ENCODE results near the gene COL5A1. TPM values are rescaled to one million over a fixed set of nuclear protein-coding genes. Genes with fewer than 3 reads are reported as not detected.

The COL5A1 gene
- total RNA-seq, 5 donors from 2014 or later (not counting 1 experiment from before 2014, with no cell fraction given): 0.18 to 2.3 (median 1.7) TPM

DNA sequence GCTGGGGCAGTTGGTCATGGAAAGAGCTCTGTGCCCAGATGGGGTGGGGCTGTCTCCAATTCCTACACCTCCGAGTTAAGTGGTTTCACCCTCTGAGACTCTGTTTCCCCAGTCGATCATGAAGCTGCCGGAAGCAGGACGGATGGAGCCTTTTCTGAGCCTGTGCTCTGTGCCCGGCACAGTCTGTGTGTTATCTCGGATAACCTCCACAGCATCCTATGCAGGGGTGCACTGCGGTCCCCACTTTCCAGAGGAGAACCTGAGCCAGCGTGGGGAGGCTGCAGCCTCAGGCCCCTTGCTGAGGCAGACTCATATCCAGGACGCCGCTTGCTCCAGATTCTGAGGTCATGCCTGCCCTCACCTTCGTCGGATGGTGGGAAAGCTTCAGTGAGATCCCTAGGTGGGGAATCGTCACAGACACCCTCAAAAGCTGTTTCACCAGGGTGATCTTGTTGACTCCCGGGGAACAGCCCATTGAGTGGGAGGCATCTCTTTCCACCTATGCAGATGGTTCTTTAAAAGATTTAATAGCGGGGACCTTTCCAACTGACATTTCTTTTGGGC, 6.9 kb upstream of the COL5A1 start:
- no peak for ATAC-seq (replicated peaks in 1 of 4)
- DNase-seq: no peak
- Histone ChIP-seq H3K9me3 (no peaks in the 10 kb centered on the region), H3K4me3 (ENCODE audit: control insufficient read depth in 1 of 2, extremely low read depth in 1 of 2, low read length in 1 of 2) (no peak overlapping the region), H3K36me3 (ENCODE audit: control insufficient read depth in 2 of 2, extremely low read depth in 1 of 2, insufficient read depth in 1 of 2, low read length in 1 of 2) (no peaks in the 10 kb centered on the region), H3K27me3 (replicated peaks in 1 of 2; ENCODE audit: control insufficient read depth in 2 of 2, extremely low read depth in 1 of 2, insufficient read depth in 2 of 2, low read length in 1 of 2) (peaks cover 0 to 16% of the 10 kb centered on the region in 2 experiments), H3K4me1 (ENCODE audit: control insufficient read depth in 1 of 2, extremely low read depth in 1 of 2, insufficient read depth in 2 of 2, low read length in 2 of 2) (no peaks in the 10 kb centered on the region), H3K27ac (ENCODE audit: low read length) (no peak overlapping the region)
- Mint-ChIP-seq H3K27me3 (peaks cover 0 to 8% of the 10 kb centered on the region in 2 donors), H3K9me3 (no peaks in the 10 kb centered on the region), H3K27ac (no peak overlapping the region), H3K4me1 (no peaks in the 10 kb centered on the region), H3K36me3 (no peaks in the 10 kb centered on the region), H3K4me3 (no peak overlapping the region)
- WGBS (ENCODE audit: insufficient coverage): 85% methylated on average over 9 of the region's 15 CpGs
- ChIA-PET CTCF (no interaction called here), POLR2A (no interaction called here)

DNA sequence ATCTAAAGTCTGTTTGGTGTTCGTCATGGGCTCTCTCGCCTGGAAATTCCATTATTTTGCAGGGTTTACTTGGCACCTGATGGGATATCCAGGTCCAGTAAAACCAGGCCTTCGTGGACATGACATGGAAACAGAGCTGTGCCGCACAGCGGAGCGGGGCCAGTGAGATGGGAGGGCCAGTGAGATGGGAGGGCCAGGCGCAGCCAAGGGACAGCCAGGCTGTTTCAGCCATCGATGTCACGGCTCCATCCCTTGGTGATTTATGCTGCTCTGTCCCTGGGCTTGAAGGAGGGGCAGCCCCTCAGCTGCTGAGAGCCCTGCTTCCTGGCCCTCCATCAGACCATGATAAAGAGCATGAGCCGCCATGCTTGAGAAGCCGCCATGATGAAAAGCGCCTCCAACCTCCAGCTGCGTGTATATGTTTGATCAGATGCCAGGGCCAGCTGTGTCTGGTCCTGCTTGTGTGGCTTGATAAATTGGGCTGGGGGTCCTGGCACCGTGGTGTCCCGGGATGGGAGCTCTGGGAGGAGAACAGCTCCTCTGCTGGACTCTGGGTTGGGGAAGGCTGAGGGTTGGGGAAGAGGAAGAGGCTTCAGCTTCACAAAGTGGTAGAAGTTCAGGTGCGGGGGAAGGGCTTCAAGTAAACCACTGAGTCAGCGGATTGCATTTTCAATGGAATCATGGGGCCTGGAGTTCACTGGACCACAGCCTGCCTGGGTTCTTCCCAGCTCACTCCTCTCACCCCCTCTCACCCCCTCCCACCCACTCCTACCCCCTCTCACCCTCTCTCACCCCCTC, 6.1 kb upstream of the COL5A1 start:
- Histone ChIP-seq H3K27ac (ENCODE audit: low read length) (no peak overlapping the region), H3K4me3 (ENCODE audit: control insufficient read depth in 1 of 2, extremely low read depth in 1 of 2, low read length in 1 of 2) (no peak overlapping the region), H3K4me1 (ENCODE audit: control insufficient read depth in 1 of 2, extremely low read depth in 1 of 2, insufficient read depth in 2 of 2, low read length in 2 of 2) (no peaks in the 10 kb centered on the region), H3K36me3 (ENCODE audit: control insufficient read depth in 2 of 2, extremely low read depth in 1 of 2, insufficient read depth in 1 of 2, low read length in 1 of 2) (no peaks in the 10 kb centered on the region), H3K27me3 (replicated peaks in 1 of 2; ENCODE audit: control insufficient read depth in 2 of 2, extremely low read depth in 1 of 2, insufficient read depth in 2 of 2, low read length in 1 of 2) (peaks cover 0 to 22% of the 10 kb centered on the region in 2 experiments), H3K9me3 (no peaks in the 10 kb centered on the region)
- Mint-ChIP-seq H3K36me3 (no peaks in the 10 kb centered on the region), H3K4me1 (no peaks in the 10 kb centered on the region), H3K4me3 (no peak overlapping the region), H3K27me3 (peaks cover 8 to 16% of the 10 kb centered on the region in 2 donors), H3K27ac (no peak overlapping the region), H3K9me3 (no peaks in the 10 kb centered on the region)
- ChIA-PET POLR2A (no interaction called here), CTCF (no interaction called here)
- 74% methylated on average over 9 of the region's 17 CpGs for WGBS (ENCODE audit: insufficient coverage)
- ATAC-seq (replicated peaks in 1 of 4) (no peak), DNase-seq (no peak)

DNA sequence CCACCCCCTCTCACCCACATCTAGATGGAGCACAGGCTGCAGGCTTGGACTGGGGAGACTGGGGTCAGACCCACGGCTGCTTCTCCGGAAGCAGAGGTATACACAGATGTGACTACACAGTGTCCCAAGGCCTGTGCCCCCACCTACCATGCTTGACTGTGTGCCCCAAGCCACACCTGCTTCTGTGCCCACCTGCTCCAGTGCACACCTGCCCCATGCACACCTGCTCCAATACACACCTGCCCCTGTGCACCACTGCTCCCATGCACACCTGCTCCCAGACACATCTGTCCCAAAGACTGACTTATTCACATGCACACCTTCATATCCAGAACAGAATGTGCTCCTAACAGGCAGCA, 5.5 kb upstream of the COL5A1 start:
- Mint-ChIP-seq H3K36me3 (no peaks in the 10 kb centered on the region), H3K9me3 (no peaks in the 10 kb centered on the region), H3K4me1 (peaks cover 0 to 1% (median 0%) of the 10 kb centered on the region in 3 donors), H3K4me3 (no peak overlapping the region), H3K27me3 (peaks cover 8 to 16% of the 10 kb centered on the region in 2 donors), H3K27ac (no peak overlapping the region)
- H3K27ac ChIP-seq (ENCODE audit: low read length): no peak overlapping the region
- no peaks in the 10 kb centered on the region for H3K36me3 ChIP-seq (ENCODE audit: control insufficient read depth in 2 of 2, extremely low read depth in 1 of 2, insufficient read depth in 1 of 2, low read length in 1 of 2)
- no peaks in the 10 kb centered on the region for H3K4me1 ChIP-seq (ENCODE audit: control insufficient read depth in 1 of 2, extremely low read depth in 1 of 2, insufficient read depth in 2 of 2, low read length in 2 of 2)
- 85% methylated on average over 2 of the region's 2 CpGs for WGBS (ENCODE audit: insufficient coverage)
- peaks cover 0 to 28% of the 10 kb centered on the region in 2 experiments for H3K27me3 ChIP-seq (replicated peaks in 1 of 2; ENCODE audit: control insufficient read depth in 2 of 2, extremely low read depth in 1 of 2, insufficient read depth in 2 of 2, low read length in 1 of 2)
- ChIA-PET POLR2A (no interaction called here), CTCF (no interaction called here)
- no peak for ATAC-seq (replicated peaks in 1 of 4)
- H3K9me3 ChIP-seq: no peaks in the 10 kb centered on the region
- no peak overlapping the region for H3K4me3 ChIP-seq (ENCODE audit: control insufficient read depth in 1 of 2, extremely low read depth in 1 of 2, low read length in 1 of 2)
- DNase-seq: no peak

DNA sequence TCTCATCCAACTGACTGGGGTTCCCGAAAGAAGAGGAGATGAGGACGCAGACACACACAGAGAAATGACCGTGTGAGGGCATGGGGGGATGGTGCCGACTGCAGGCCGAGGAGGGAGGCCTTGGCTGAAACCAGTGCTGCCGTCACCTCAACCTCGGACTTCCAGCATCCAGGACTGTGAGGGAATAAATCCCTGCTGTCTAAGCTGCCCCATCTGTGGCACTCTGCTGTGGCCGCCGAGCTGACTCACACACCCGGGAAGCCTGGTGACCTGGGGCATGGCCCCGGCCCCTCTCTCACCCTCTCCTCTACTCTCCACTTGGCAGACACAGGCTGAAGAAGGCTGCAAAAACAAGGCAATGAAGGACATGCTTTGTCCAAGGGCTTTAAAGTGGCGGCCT, 4.4 kb upstream of the COL5A1 start:
- Mint-ChIP-seq H3K27me3 (peaks cover 8 to 16% of the 10 kb centered on the region in 2 donors), H3K4me1 (peaks cover 0 to 2% (median 0%) of the 10 kb centered on the region in 3 donors), H3K36me3 (no peaks in the 10 kb centered on the region), H3K9me3 (no peaks in the 10 kb centered on the region), H3K27ac (no peak overlapping the region), H3K4me3 (no peak overlapping the region)
- ATAC-seq (replicated peaks in 1 of 4) (no peak), DNase-seq (no peak)
- 80% methylated on average over 12 of the region's 12 CpGs for WGBS (ENCODE audit: insufficient coverage)
- Histone ChIP-seq H3K4me1 (ENCODE audit: control insufficient read depth in 1 of 2, extremely low read depth in 1 of 2, insufficient read depth in 2 of 2, low read length in 2 of 2) (no peaks in the 10 kb centered on the region), H3K27me3 (replicated peaks in 1 of 2; ENCODE audit: control insufficient read depth in 2 of 2, extremely low read depth in 1 of 2, insufficient read depth in 2 of 2, low read length in 1 of 2) (peaks cover 0 to 29% of the 10 kb centered on the region in 2 experiments), H3K36me3 (ENCODE audit: control insufficient read depth in 2 of 2, extremely low read depth in 1 of 2, insufficient read depth in 1 of 2, low read length in 1 of 2) (no peaks in the 10 kb centered on the region), H3K27ac (ENCODE audit: low read length) (no peak overlapping the region), H3K4me3 (ENCODE audit: control insufficient read depth in 1 of 2, extremely low read depth in 1 of 2, low read length in 1 of 2) (no peak overlapping the region), H3K9me3 (no peaks in the 10 kb centered on the region)
- POLR2A ChIA-PET: no interaction called here
- CTCF ChIA-PET: no interaction called here

DNA sequence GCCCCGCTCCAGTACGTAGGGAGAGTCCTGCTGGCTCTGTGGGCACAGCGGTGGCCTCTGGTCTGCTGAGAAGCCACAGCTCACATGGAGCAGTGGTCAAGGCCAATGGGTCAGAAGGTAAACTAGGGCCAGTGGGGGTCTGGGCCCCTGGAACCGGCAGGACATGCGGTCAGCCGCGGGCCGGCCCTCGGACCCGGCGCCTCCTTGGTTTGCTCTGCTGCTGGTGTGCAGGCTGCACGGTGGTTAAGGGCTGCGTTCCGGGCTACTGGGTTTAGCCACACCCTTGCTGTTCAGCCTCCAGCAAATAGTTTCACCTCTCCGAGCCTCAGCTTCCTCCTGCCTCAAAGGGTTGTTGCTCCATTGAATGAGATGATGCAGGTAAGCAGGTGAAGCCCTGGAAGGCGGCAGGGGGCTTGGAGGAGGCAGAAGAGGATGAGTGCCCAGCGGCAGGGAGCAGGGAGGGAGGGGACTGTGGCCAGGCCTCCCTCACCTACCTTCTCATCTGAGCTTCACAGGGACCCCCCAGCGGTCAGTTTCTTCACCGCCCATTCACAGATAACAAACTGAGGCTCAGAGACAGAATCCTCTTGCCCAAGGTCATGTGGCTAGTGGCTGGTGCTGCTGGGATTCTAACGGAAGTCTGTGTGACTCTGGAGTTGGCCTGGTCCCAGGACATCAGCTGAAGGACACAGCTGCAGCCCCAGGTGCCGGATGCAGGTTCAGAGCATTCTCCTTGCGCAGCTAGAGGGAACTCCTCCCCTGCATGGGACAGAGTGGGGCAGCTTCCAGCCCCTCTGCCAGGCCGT, 3.7 kb upstream of the COL5A1 start:
- POLR2A ChIA-PET: no interaction called here
- no peak overlapping the region for H3K27ac ChIP-seq (ENCODE audit: low read length)
- 82% methylated on average over 16 of the region's 23 CpGs for WGBS (ENCODE audit: insufficient coverage)

DNA sequence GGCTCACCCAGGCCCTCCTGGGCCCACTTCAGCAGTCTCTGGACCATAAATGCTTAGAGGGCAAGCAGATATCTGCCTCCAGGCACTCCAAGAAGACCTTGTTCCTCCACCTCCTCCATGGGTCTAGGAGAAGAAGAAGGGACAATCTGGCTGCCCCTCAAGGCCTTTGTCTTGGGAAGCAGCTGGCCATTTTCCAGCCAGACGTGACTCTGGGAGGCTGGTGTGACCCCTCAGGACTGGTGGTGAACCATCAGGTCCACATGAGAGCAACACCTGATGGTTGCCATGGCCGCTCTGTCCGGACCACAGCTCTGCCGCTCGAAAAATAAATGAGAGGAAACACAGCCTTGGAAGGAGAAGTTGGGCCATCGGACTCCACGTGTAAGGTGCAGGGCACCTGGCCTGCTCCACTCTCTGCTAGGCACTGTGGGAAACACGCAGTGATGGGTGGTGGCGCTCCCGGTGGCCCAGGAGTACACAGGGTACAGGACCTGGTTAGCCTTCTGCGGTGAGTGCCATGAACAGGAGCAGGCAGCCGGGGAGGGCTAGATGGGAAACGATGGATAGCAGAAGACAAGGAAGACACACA, 3.0 kb upstream of the COL5A1 start:
- ATAC-seq (replicated peaks in 1 of 4) (no peak), DNase-seq (no peak)
- Histone ChIP-seq H3K9me3 (no peaks in the 10 kb centered on the region), H3K4me1 (ENCODE audit: control insufficient read depth in 1 of 2, extremely low read depth in 1 of 2, insufficient read depth in 2 of 2, low read length in 2 of 2) (peaks cover 0 to 4% of the 10 kb centered on the region in 2 experiments), H3K4me3 (ENCODE audit: control insufficient read depth in 1 of 2, extremely low read depth in 1 of 2, low read length in 1 of 2) (no peak overlapping the region), H3K27me3 (replicated peaks in 1 of 2; ENCODE audit: control insufficient read depth in 2 of 2, extremely low read depth in 1 of 2, insufficient read depth in 2 of 2, low read length in 1 of 2) (peaks cover 0 to 40% of the 10 kb centered on the region in 2 experiments), H3K36me3 (ENCODE audit: control insufficient read depth in 2 of 2, extremely low read depth in 1 of 2, insufficient read depth in 1 of 2, low read length in 1 of 2) (no peaks in the 10 kb centered on the region), H3K27ac (ENCODE audit: low read length) (no peak overlapping the region)
- CTCF ChIA-PET: no interaction called here
- no peaks in the 10 kb centered on the region for H3K9me3 Mint-ChIP-seq
- H3K4me3 Mint-ChIP-seq: no peak overlapping the region
- 82% methylated on average over 13 of the region's 13 CpGs for WGBS (ENCODE audit: insufficient coverage)
- POLR2A ChIA-PET: no interaction called here
- no peak overlapping the region for H3K27ac Mint-ChIP-seq
- no peaks in the 10 kb centered on the region for H3K36me3 Mint-ChIP-seq
- H3K27me3 Mint-ChIP-seq: peaks cover 14 to 28% of the 10 kb centered on the region in 2 donors
- H3K4me1 Mint-ChIP-seq: peaks cover 0 to 3% (median 2%) of the 10 kb centered on the region in 3 donors

More for the DNA sequence above, 3.7 kb upstream of the COL5A1 start:
- H3K4me1 ChIP-seq (ENCODE audit: control insufficient read depth in 1 of 2, extremely low read depth in 1 of 2, insufficient read depth in 2 of 2, low read length in 2 of 2): peaks cover 0 to 4% of the 10 kb centered on the region in 2 experiments
- no peak for DNase-seq
- peaks cover 0 to 34% of the 10 kb centered on the region in 2 experiments for H3K27me3 ChIP-seq (replicated peaks in 1 of 2; ENCODE audit: control insufficient read depth in 2 of 2, extremely low read depth in 1 of 2, insufficient read depth in 2 of 2, low read length in 1 of 2)
- no peak overlapping the region for H3K4me3 ChIP-seq (ENCODE audit: control insufficient read depth in 1 of 2, extremely low read depth in 1 of 2, low read length in 1 of 2)
- no peaks in the 10 kb centered on the region for H3K9me3 ChIP-seq
- Mint-ChIP-seq H3K36me3 (no peaks in the 10 kb centered on the region), H3K9me3 (no peaks in the 10 kb centered on the region), H3K4me1 (peaks cover 0 to 3% (median 2%) of the 10 kb centered on the region in 3 donors), H3K27ac (no peak overlapping the region), H3K27me3 (peaks cover 9 to 21% of the 10 kb centered on the region in 2 donors), H3K4me3 (no peak overlapping the region)
- ATAC-seq (replicated peaks in 1 of 4): no peak
- no peaks in the 10 kb centered on the region for H3K36me3 ChIP-seq (ENCODE audit: control insufficient read depth in 2 of 2, extremely low read depth in 1 of 2, insufficient read depth in 1 of 2, low read length in 1 of 2)
- CTCF ChIA-PET: no interaction called here

Measured in T-cell (primary cell).